OCI-M2 (cell line): ENCODE results near the gene QPCT.
"Not testable (repeated sequence)": the region's sequence is repeated elsewhere in the genome, so short reads cannot be mapped to it uniquely, and the experiment has no call there.

Experiments
- DNase-seq: peaks from one replicate; lab custom pipeline; 2025; ENCODE audit not compliant: unreplicated experiment; lab: John Stamatoyannopoulos, UW

The QPCT gene

DNA sequence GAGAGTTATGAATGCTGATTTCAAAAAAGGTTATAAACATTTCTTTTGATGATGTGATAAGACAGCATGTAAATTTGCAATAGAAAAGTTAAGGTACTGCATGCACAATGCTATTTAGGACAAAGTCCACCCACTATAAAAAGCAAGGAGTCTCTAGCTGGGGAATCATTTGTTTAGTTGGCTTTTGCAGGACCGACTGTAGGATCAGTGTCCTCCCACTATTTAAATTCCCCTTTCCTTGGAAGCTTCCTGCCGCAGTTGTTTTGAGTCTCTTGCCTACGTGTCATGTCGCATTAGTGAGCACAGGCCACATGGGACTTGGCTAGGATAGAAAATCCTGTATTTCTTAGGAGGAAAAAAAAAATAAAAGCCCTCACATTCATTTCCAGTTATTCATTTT is 13.1 kb downstream of the QPCT start:
- no peak for DNase-seq

DNA sequence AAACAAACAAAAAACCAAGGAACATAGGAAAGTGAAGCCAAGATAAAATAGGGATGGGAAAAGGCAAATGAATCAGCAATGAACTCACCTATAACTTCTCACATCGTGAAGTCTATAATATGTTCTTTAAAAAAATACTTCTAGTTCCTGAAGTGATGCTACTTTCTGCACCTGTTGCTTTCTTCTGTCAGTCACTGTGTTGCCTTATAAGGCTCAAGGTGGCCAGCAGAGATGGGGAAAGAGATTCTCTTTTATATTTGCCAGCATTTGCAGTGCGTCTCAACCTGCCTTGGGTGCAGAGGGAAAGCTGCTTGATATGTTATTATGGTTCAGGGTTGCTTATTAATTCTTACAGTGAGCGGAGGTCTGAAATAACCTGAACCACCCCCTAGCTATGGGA is 14.0 kb downstream of the QPCT start:
- no peak for DNase-seq

DNA sequence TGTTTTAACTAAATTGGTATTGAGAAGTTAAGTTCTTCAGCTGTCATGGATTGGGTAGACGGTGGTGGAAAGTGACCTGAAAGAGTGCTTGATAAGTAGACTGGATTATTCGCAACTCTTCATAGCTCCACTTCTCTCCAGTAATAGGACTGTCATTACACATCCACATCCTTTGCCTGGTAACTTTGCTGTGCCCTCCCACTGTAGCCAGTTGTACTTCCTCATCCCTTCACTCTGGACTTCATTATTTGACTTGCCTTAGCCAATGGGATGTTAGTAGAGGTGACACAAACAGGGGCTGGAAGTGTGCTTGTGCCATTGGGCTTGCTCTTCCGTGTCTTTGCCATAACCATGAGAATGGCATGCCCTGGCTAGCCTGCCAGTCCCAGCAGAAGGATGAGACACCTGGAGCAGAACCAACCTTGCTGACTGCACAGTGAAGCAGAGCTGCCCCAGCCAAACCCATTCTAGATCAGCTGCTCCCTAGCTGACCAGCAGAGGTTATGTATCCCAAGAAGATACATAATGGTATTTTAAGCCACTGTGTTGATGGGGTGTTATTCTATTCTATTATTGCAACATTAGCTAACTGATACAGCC is 16.9 kb downstream of the QPCT start:
- no peak for DNase-seq

DNA sequence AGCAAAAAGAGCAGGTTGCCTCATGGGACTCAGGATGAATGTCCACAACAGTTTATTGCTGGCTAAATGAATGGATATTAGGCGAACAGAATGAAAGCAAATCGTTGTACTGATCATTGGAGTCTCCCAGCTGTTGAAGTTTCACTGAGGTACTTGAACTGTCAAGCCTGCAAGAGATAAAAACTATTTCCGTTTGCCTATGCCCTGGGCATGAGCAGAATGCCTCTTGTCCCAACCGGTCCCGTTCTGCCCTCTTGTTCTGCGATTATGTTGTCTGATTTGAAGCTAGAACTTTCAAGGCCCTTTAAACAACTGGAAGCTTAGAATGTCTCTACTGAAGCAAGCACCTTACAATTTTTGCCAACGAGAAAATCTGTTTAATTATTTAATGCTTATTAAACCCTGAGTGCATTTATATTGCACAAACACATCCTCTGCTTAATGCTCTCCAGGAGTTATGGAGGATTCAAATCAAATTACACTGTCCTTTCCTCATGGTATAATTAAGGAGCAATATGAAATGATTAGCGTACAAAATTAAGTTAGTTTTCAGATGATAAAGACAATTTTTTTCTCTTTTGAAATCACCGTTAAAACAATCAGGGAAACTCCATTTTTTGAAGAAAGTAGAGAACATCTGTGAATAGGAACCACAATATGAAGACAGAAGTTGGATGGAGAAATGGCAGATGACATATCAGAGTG is 17.7 kb downstream of the QPCT start:
- no peak for DNase-seq

DNA sequence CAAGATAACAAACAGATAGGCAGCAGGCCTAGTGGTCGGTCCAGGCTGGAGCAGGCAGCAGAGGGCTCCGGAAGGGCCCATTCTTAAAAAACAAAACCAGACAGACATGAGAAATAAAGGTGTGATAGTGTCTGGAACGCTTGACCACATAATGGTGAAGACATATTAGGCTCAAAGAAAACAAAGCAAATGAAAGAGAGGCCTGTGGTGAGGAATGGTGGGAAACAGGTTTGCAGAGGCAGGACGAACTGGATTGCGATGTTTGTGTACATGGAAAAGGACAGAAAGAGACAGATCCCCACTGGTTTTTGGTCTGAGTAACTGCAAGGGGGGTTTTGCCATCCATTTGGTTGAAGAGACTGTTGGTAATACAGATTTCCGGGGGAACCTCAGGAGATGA is 19.9 kb downstream of the QPCT start:
- DNase-seq = no peak

DNA sequence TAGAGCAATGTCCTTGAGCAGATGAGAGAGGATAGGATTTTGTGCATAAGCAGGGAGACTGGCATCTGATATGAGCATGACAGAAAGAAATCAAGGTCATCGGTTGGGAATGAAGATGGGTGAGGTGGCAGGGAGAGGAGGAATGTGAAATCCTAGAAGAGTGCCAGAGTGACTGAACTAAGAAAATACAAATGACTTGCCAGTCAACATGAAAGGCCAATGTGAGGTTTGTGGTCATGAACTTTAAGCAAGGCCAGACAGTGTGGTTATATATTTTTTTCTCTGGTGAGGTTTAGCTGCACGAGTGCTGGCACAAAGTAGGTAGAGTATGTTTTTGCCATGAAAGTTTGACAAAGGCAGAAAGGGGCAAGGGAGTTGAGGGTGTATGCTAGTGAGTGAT is 21.2 kb downstream of the QPCT start:
- DNase-seq = no peak

DNA sequence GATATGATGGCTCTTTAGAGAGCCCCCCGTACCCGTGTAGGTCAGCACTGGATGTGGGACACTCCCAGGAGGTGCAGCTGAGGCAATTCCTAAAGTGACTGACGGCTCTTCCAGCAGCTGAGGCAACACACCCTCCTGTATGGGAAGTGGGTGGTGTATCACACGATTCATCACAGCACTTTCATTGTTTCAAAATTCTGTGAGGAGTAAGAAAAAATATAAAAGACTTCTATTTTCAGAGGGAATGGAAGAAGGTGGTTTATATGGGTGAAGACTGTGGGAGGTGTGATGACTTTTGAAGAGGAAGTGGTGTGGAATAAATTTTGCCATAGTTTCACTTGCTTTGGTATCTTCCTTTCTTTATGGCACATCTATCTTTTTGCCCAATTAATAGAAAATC is 22.3 kb downstream of the QPCT start:
- no peak for DNase-seq

DNA sequence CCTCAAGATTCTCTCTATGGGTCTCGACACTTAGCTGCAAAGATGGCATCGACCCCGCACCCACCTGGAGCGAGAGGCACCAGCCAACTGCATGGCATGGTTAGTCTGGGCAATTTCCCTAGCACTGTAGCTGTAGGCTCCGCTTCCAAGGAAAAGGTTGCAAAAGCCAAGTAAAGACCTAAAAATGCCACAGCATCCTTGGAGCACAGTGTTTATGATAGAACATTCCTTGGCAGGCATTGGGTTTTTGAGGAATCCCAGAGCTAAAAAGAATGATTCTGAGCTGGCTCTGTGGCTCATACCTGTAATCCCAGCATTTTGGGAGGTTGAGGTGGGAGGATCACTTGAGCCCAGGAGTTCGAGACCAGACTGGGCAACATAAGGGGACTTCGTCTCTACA is 22.9 kb downstream of the QPCT start:
- no peak for DNase-seq

DNA sequence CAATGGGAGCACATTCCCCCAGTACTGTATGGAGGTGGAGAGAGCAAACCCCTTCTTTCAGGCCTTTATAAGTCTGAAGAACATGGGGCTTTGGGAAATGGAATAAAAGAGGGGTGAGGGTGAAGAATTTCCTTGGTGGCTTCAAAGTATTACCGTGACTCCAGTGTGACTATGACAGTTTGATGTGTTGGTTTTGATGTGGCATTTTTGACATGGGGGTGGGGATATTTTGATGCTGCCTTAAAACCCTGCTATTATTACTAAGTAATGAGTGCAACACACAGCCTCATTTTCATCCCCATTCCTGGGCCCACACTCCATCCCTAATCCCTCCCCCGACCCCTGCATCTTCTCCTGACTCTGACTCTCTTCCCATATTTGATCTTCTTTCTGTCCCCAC is 23.6 kb downstream of the QPCT start:
- DNase-seq = no peak

DNA sequence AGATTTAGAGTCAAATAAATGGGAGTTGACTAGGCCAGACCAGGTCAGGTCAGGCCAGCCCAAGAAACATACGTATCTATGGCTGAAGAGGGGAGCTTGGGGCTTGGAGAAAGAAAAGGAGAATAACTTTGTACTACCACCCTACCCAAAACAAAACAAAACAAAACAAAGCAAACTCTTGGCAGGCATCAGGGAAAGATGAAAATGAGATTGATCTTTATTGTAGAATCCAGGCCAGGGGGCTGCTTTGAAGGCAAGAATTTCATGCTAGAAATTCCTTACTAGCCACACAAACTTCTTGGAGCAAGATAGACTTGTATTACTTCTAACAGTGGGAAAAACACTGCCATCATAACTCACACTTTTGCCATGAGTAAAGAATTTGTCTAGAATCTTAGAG is 26.2 kb downstream of the QPCT start:
- no peak for DNase-seq

DNA sequence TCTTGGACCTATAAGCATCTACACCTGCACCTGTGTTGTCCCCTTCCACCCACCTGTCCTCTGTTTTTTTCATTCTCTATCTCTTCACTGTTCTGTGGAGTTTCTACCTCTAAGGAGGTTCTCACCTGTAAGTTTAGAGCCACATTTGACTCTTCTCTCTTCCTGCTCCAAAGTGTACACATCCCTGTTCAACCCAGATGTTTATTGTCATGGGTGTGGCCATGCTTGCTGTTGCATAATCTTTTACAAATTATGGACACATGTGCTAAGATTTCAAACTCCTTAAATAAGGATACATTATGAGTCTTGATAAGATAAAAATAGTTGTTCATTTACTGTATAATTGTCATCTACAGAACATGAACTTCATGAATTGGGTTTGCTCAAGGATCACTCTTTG is 27.6 kb downstream of the QPCT start:
- DNase-seq = no peak

DNA sequence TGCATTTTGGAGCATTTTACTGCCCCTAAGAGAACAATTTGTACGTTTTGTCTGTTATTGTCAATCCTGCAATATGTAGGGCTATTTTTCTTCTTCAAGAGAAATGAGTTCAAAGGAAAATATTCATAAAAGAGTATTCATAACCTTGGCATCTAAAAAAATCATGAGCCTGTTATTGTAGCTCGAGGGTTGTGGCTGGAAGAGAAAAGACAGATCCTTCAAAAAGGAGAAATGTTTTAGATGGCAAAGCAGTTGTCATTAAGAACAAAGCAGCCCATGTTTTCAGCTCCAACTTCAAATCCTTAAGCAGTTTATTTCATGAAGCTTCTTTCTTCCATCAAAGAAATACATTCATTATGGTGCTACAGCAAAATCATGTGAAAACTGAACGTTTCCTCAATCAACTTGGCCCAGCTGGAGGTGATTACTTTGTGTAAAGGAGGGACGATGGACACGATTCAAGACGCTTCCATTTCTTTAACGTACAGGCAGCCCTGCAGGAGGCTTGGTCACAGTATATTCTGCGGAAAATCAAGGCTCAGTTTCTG is 31.4 kb downstream of the QPCT start:
- DNase-seq = no peak

DNA sequence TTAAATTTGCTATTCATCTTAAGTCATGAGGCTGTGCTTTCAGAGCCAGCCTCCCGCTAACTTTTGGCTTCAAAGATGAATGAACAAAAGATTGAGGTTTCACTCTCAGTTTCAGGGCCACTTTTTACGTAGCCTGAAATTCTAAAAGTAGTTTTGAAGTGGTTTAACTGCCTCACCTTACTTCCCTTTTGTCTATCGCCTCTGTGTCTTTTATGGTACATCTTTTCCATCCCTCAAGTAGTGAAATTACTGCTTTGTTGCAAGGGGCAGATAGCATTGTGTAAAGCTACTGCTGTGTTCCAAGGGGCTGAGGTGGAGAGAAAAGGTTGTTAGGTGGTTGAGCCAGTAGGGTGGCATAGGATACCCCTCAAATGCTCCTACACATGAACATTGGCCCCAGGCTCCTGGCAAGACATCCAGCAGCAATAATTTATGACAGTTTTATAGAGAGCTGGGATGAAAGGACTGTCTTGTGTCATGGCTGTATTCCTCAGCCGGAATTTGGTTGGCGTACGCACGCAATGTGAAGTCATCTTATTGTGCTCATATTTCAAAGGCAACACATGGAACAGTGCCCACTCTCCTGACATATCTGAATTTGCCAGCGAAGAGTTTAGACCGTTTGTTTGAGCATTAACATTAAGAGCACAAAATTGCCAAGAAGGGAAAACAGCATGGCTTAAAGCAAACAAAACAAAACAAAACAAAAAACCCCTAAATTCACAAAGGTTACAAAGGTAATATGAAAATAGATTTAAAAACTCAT is 32.2 kb downstream of the QPCT start:
- DNase-seq = no peak

DNA sequence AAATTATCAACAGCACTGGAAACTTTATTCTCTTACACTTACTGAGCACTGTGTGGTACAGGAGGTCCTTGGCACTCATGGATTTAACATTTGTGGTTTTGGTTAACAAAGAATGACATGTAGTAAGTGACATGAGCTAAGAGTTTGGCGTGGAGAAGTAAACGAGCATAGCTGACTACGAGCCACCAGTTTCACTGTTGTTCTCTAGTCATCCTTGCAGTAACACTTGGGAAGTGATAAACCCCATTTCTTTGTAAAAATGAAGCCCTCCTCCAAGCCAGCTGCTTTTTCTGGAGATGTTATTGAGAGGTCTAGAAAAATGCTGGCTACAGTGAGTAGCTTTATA is 32.7 kb downstream of the QPCT start:
- no peak for DNase-seq

DNA sequence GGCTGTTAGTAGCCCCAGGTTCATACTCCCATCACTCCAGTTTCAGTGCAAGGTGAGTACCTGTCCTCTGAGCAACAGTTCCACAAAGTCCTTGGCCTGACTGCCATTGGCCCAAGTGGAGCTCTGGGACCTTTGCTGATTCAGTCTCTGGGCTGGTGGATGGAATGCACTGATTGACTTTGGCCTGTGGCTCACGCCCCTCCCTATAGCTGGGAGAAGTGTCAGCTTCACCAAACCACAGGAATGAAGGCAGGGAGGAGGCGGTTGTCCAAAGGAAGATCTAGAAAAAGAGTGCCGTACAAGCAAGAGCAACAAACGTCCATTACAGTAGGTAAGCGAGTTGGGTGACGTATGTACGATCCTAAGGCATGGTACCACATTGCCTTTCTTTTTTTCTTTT is 34.0 kb downstream of the QPCT start:
- no peak for DNase-seq

DNA sequence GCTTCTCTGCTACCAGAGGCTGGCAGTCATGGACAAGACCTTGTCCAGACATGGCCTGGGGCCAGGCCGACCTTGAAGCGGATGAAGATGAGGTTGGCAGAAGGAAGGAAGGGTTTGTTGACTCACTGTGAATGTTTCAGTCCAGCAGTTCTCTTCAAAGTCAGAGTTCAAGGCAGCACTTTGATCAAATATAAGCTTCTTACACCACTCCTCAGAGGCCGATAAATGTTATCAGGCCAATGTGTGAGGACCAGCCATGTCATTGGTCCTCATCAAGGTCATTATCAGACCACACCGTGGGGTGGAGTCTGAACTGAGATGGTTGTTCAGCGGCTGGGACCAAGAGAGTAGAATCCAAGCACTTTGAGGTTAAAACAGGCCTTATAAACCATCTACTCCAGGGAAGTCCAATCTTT is 35.5 kb downstream of the QPCT start:
- no peak for DNase-seq

DNA sequence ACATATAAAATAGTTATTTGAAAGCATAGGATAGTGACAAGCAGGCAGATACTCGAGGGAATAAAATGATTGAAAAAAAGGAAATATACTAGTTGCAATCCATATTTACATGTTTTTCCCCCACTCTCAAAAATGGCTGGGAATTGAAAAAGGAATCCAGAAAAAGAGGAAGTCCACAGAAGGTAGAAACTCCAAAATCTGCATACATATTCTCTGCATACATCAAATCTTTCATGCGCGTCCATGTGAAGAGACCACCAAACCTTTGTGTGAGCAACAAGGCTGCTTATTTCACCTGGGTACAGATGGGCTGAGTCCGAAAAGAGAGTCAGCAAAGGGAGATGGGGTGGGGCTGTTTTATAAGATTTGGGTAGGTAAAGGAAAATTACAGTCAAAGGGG is 36.4 kb downstream of the QPCT start:
- not testable (repeated sequence) for DNase-seq

DNA sequence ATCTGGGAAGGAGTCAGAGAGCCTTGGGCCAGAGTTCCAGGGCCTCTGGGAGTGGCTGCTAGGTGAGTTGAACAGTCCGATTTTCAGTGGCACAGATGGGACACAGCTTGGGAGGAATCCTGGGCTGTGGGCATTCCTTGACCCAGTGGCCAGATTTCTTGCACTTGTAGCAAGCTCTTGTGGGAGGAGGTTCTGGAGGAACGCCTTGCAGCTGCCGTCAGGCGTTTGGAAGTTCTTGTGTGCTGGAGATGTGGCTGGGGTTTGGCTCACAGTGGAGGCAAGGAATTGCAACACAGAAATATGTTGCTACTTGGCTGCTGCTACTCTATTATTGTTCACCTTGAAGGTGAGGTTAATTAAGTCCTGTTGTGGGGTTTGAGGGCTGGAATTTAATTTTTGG is 39.8 kb downstream of the QPCT start:
- DNase-seq = not testable (repeated sequence)

DNA sequence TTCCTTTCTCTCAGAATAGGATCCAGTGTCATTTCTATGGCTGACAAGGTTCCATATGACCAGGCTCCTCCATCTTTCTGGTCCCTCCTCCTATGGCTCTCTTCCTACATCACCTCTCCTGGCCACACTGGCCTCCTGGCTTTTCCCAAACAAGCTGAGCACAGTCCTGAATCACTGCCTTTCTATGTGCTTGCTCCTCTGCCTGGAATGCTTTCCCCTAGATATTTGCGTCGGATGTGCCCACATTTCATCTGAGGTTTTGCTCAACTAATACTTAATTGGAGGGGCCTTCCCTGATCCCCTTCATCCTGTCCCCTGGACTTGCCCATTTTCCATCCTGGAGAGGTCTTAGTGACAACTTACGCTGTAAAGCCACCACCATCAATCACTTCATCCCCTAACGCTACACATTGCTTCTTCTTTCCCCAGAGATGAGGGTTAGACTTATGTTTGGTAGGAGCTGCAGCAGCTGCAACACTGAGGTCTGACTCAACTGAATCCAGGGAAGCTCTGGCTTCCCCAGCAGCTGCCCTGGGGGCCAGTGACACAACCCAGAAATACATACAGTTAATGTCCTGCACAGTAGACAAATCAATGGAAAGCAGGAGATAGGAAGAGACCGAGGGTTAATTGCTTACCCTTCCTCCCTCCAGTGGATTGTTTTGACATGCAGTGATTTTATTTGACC is 42.9 kb downstream of the QPCT start:
- no peak for DNase-seq

DNA sequence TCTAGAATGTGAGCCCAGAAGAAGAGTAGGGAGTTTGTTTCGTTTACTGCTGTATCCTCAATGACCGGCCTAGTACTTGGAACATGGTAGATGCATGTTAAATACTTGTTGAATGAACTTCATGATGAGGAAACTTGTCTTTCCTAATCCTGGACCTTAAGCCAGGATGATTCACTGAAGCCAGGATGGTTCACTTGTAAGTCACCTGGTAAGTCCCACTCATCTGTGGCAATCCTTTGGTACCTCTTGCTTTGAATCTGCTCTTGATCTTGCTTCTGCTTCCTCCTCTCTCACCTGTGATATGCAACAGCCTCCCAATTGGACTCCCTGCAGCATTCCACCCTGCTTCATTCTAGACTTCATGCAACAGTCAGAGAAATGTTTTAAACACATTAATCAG is 43.6 kb downstream of the QPCT start:
- no peak for DNase-seq

DNA sequence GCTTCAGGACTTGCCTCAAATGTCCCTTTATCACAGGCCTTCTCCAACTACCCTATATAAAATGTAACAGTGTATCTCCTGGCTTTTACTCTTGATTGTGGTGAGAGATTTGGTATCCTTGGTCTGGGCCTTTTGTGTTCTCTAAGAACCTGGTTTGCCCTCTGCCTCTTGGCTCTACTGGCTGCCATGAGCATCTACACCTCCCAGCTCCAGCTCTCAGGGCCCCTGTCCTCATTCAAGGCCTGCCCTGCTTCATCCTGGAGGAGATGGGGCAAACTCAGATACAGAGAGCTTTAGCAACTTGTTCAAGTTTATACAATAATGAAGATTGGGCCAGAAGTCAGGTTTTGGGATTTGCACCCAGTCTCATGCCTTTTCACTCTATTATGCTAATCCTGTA is 45.0 kb downstream of the QPCT start:
- DNase-seq = no peak
